Karpas-422 (cell line): Measurements from ENCODE around the gene AGAP1. TPM values are rescaled to one million over a fixed set of nuclear protein-coding genes. Genes with fewer than 3 reads are reported as not detected.

Experiments used
- DNase-seq: peaks from one replicate; pipeline ENCODE4 v3.0.0-alpha.2; 2015
- H2AFZ ChIP-seq: fragments of 200-600 bp; sonication (generic); 2 replicates; pipeline ENCODE4 v1.6.1; 2014; ENCODE audit warnings: antibody characterized with exemption, low read length, mixed read lengths
- H3K27ac ChIP-seq: fragments of 200-600 bp; sonication (generic); 2 replicates; pipeline ENCODE4 v1.5.1; 2014; ENCODE audit warnings: mild to moderate bottlenecking, low read length, moderate library complexity
- H3K27me3 ChIP-seq: fragments of 200-600 bp; sonication (generic); 2 replicates; pipeline ENCODE4 v1.6.1; 2014; ENCODE audit warnings: low read length, mixed read lengths
- H3K36me3 ChIP-seq: fragments of 200-600 bp; sonication (generic); 2 replicates; pipeline ENCODE4 v1.6.1; 2014; ENCODE audit warnings: low read length, mixed read lengths; ENCODE audit not compliant: insufficient read depth
- H3K4me1 ChIP-seq: fragments of 200-600 bp; sonication (generic); 2 replicates; pipeline ENCODE4 v1.6.1; 2014; ENCODE audit warnings: mild to moderate bottlenecking, low read length, mixed read lengths
- H3K4me2 ChIP-seq: fragments of 200-600 bp; sonication (generic); 2 replicates; pipeline ENCODE4 v1.6.1; 2014; ENCODE audit warnings: low read length, low read depth, mild to moderate bottlenecking; ENCODE audit not compliant: poor library complexity, severe bottlenecking
- H3K4me3 ChIP-seq: fragments of 200-600 bp; sonication (generic); 2 replicates; pipeline ENCODE4 v1.5.1; 2014; ENCODE audit warnings: mild to moderate bottlenecking, antibody characterized with exemption, low read length, mixed read lengths
- H3K79me2 ChIP-seq: fragments of 200-600 bp; sonication (generic); 2 replicates; pipeline ENCODE4 v1.6.1; 2014; ENCODE audit warnings: mild to moderate bottlenecking, low read length, mixed read lengths
- H3K9ac ChIP-seq: fragments of 200-600 bp; sonication (generic); 2 replicates; pipeline ENCODE4 v1.6.0; 2014; ENCODE audit warnings: low read length
- H3K9me2 ChIP-seq: fragments of 200-600 bp; sonication (generic), shearing (Covaris generic); replicated peaks from 2 replicates; pipeline ENCODE4 v1.6.0; 2014; ENCODE audit warnings: mild to moderate bottlenecking, low read length, moderate library complexity; ENCODE audit not compliant: insufficient read depth
- H3K9me3 ChIP-seq: fragments of 300-700, 200-600 bp; sonication (generic); 2 replicates; pipeline ENCODE4 v1.6.1; 2014; ENCODE audit warnings: low read length, mixed read lengths
- H4K20me1 ChIP-seq: fragments of 200-600 bp; sonication (generic); 2 replicates; pipeline ENCODE4 v1.6.1; 2014; ENCODE audit warnings: mild to moderate bottlenecking, antibody characterized with exemption, low read length, low read depth; ENCODE audit not compliant: insufficient read depth
- total RNA-seq: library from RNA; depleted of rRNA; stranded (reverse); fragments of >200 nt; shearing (Covaris generic); gene quantifications from 2 replicates; pipeline ENCODE4 v1.2.3, GENCODE V29; 2014; ENCODE audit warnings: low replicate concordance

Gene AGAP1
- total RNA-seq, 1 experiment from 2014 or later = not detected

DNA sequence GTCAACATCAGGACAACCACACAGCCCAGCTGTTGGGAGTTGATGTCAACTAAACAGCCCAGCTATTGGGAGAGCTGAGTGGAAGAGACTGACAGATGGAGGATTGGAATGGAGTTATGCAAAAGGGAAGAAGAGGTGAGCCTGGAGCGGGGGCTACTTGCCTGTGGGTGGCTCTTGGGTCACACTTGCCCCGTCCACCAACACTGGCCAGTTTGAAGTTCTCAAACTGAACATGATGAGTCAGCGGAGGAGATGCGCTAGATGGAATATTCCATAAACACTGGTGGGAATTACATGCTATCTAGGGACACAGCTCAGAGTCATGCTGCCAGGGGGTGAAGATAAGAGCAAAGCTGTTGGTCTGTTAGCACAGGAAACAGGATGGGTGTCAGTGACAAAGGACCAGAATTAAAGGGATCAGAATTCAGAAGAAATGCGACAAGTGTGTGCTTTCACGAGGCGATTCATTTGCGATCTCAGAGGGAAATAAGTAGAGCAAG lies 33.2 kb upstream of the AGAP1 start:
- H3K27me3 ChIP-seq = no peaks in the 10 kb centered on the region
- no peaks in the 10 kb centered on the region for H3K36me3 ChIP-seq
- H4K20me1 ChIP-seq = no peaks in the 10 kb centered on the region
- H2AFZ ChIP-seq = no peak overlapping the region
- no peaks in the 10 kb centered on the region for H3K9me3 ChIP-seq
- H3K9me2 ChIP-seq = no peaks in the 10 kb centered on the region
- no peak overlapping the region for H3K4me3 ChIP-seq
- H3K27ac ChIP-seq = no peak overlapping the region
- H3K4me2 ChIP-seq = no peak overlapping the region
- H3K79me2 ChIP-seq = no peaks in the 10 kb centered on the region
- no peak overlapping the region for H3K9ac ChIP-seq
- DNase-seq = no peak
- no peaks in the 10 kb centered on the region for H3K4me1 ChIP-seq

DNA sequence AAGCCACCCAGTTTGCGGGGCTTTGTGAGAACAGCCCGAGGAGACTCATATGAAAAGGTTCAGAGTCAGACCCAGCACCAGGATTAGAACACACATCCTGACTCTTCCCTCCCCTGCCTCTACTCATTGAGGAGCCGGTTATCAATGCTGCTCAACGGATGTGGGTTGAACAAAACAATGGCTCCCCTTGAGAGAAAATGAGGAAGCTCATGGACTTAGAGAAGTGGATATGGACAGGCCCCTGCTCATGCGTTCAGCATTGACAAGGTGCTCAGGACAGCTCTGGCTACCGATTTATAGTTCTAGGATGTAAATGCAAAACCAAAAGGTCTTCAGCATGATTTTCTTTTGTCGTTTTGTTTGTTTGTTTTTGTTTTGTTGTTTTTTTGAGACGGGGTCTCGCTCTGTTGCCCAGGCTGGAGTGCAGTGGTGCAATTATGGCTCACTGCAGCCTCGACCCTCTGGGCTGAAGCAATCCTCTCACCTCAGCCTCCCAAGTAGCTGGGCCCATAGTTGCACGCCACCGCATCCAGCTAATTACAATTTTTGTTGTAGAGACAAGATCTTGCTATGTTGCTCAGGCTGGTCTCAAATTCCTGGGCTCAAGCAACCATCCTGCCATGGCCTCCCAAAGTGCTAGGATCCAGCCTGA lies 32.0 kb upstream of the AGAP1 start:
- H3K27me3 ChIP-seq = no peaks in the 10 kb centered on the region
- H3K27ac ChIP-seq = no peak overlapping the region
- no peak overlapping the region for H3K4me3 ChIP-seq
- no peak overlapping the region for H3K9ac ChIP-seq
- H3K79me2 ChIP-seq = no peaks in the 10 kb centered on the region
- H3K4me2 ChIP-seq = no peak overlapping the region
- DNase-seq = no peak
- H3K36me3 ChIP-seq = no peaks in the 10 kb centered on the region
- no peak overlapping the region for H2AFZ ChIP-seq
- no peaks in the 10 kb centered on the region for H4K20me1 ChIP-seq
- no peaks in the 10 kb centered on the region for H3K9me2 ChIP-seq
- H3K4me1 ChIP-seq = no peaks in the 10 kb centered on the region
- H3K9me3 ChIP-seq = no peaks in the 10 kb centered on the region

DNA sequence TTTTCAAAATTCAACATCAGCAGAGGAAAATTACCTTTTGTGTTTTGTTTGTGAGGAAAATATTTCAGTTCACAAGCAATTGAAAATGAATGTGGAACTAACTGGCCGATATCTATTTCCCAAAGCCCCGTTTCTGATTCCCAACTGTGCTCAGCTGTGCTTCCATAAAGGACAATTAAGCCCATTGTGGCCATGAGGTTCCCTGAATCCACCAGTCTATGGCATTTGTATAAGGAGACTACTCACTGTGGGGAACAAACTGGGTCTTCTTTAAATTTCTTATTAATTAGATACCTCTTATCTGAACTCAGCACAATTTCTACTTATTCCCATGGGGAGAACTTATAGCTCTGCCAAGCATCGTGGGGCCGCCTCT lies 31.4 kb upstream of the AGAP1 start:
- Histone ChIP-seq H3K4me3 (no peak overlapping the region), H4K20me1 (no peaks in the 10 kb centered on the region), H3K9me2 (no peaks in the 10 kb centered on the region), H3K36me3 (no peaks in the 10 kb centered on the region), H3K79me2 (no peaks in the 10 kb centered on the region), H2AFZ (no peak overlapping the region), H3K4me1 (no peaks in the 10 kb centered on the region), H3K4me2 (no peak overlapping the region), H3K9ac (no peak overlapping the region), H3K27ac (no peak overlapping the region), H3K27me3 (no peaks in the 10 kb centered on the region), H3K9me3 (no peaks in the 10 kb centered on the region)
- no peak for DNase-seq

DNA sequence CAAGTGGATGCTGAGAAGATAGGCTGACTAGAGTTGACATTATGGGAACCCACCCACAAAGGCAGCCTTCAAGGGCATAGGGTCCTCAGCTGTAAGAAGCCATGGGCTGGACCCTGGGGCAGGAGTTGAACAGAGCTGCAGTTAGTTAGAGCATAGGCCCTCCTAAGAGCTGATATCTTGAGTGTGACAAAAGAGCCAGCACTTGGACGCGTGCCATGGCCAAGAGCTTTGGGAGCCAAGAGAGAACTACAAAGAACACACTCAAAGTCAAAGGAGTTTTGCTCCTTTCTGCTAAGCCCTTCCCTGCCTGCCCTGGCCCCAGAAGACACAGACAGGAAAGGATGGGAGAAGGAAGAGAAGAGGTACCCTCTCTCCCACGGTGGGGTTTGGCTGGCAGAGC lies 29.9 kb upstream of the AGAP1 start:
- Histone ChIP-seq H4K20me1 (no peaks in the 10 kb centered on the region), H3K27ac (no peak overlapping the region), H3K4me3 (no peak overlapping the region), H3K4me1 (no peaks in the 10 kb centered on the region), H3K9ac (no peak overlapping the region), H2AFZ (no peak overlapping the region), H3K9me3 (no peaks in the 10 kb centered on the region), H3K79me2 (no peaks in the 10 kb centered on the region), H3K27me3 (no peaks in the 10 kb centered on the region), H3K36me3 (no peaks in the 10 kb centered on the region), H3K9me2 (no peaks in the 10 kb centered on the region), H3K4me2 (no peak overlapping the region)
- DNase-seq = no peak

DNA sequence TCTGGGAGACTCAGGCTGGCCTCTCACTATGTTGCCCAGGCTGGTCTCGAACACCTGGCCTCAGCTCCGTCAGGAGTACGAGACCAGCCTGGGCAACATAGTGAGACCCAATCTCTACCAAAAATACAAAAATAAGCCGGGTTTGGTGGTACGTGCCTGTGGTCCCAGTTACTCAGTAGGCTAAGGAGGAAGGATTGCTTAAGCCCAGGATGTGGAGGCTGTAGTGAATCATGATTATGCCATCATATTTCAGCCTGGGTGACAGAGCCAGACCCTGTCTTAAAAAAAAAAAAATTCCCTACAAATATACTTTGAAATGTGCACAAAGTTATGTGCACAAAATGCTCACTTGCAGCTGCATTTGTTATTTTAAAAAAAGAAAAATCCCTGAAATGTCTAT lies 26.3 kb upstream of the AGAP1 start:
- Histone ChIP-seq H4K20me1 (no peaks in the 10 kb centered on the region), H3K36me3 (no peaks in the 10 kb centered on the region), H3K9me2 (no peaks in the 10 kb centered on the region), H3K4me3 (no peak overlapping the region), H3K27ac (no peak overlapping the region), H3K4me2 (no peak overlapping the region), H3K4me1 (no peaks in the 10 kb centered on the region), H3K9ac (no peak overlapping the region), H3K79me2 (no peaks in the 10 kb centered on the region), H3K9me3 (no peaks in the 10 kb centered on the region), H3K27me3 (no peaks in the 10 kb centered on the region), H2AFZ (no peak overlapping the region)
- no peak for DNase-seq

DNA sequence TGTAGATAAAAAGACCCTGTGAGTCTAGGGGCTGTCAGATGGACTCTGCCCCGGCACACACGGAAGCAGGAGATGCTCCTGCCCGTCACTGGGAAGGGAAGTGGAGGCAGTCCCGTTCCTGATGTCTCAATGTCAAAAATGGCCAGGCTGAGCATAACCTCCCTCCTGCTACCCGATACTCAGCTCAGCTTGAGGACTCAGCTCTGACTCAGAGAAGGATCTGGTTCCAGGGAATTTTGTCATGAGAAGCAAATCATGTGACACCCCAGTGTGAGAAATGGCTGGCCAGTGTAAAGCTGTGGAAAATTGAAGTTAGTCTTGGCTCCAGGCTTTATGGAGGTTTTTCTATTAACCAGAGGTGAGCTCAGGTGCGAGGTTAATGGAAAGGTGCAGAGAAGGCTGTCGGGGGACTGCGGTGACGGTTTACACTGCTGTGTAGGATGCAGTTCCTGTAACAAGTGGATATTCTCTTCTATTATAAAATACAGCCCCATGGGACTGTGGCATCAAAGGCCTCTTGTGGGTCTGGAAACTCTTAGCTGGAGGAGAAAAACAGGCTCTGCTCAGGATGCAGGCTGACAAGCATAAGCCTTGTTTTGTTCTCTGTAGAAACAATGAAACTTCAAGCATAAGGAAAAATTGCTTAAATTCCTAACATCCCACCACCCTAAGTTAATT lies 24.7 kb upstream of the AGAP1 start:
- Histone ChIP-seq H3K4me1 (no peaks in the 10 kb centered on the region), H4K20me1 (no peaks in the 10 kb centered on the region), H3K9me2 (no peaks in the 10 kb centered on the region), H3K4me2 (no peak overlapping the region), H3K4me3 (no peak overlapping the region), H3K79me2 (no peaks in the 10 kb centered on the region), H3K9me3 (no peaks in the 10 kb centered on the region), H3K27ac (no peak overlapping the region), H2AFZ (no peak overlapping the region), H3K9ac (no peak overlapping the region), H3K36me3 (no peaks in the 10 kb centered on the region), H3K27me3 (no peaks in the 10 kb centered on the region)
- DNase-seq = no peak

DNA sequence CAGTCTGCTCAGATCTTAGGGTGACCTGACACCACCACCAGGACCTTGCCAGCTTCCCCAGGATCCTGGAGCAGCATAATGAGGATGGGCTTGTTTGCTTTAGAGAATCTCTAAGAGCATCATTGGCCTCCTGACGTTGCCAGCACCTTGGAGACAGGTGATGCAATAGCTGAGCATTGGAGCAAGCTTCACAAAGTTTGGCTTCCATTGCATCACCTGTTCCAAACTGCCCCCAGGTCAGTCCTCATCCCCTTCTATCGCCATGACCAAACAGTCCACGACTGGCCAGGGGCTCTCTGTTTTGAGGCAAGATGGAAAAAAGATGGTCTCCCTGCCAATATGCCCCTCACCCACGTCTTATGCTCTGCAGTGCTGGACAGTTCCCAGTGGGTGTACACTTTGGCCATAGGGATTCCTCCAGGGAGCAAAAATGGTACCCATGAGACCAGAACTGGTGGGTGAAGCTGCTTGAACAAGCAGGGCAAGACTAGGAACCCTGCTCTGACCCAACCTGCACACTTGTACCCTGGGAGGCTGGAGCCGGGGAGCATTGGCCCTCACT lies 22.6 kb upstream of the AGAP1 start:
- no peaks in the 10 kb centered on the region for H3K4me1 ChIP-seq
- H3K9ac ChIP-seq = no peak overlapping the region
- H3K4me2 ChIP-seq = no peak overlapping the region
- no peak overlapping the region for H3K4me3 ChIP-seq
- no peaks in the 10 kb centered on the region for H3K9me2 ChIP-seq
- no peak overlapping the region for H3K27ac ChIP-seq
- no peaks in the 10 kb centered on the region for H3K9me3 ChIP-seq
- no peak overlapping the region for H2AFZ ChIP-seq
- H3K36me3 ChIP-seq = no peaks in the 10 kb centered on the region
- no peaks in the 10 kb centered on the region for H3K79me2 ChIP-seq
- H3K27me3 ChIP-seq = no peaks in the 10 kb centered on the region
- H4K20me1 ChIP-seq = no peaks in the 10 kb centered on the region
- no peak for DNase-seq

DNA sequence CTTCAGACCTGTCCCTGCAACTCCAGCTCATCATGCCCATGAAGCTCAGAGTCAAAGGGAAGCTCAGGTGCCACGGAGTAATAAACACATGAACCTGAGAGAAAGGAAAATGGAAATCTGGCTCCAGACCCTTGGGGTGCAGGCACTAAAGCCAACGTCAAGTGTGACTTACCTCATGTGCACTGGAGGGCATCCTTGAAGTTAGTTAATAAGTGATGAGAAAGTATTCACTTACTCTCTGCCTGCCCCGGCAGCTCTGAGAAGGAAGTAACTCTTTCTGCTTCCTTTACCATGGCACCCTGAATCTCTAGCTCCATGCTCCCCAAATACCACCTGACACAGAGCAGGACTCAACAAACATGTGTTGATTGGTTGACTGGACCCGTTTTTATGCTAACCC lies 21.4 kb upstream of the AGAP1 start:
- no peak overlapping the region for H3K27ac ChIP-seq
- no peak for DNase-seq
- H3K9me2 ChIP-seq = no peaks in the 10 kb centered on the region
- H3K9me3 ChIP-seq = no peaks in the 10 kb centered on the region
- no peak overlapping the region for H3K9ac ChIP-seq
- H3K4me1 ChIP-seq = no peaks in the 10 kb centered on the region
- H3K4me2 ChIP-seq = no peak overlapping the region
- H4K20me1 ChIP-seq = no peaks in the 10 kb centered on the region
- no peak overlapping the region for H2AFZ ChIP-seq
- H3K4me3 ChIP-seq = no peak overlapping the region
- no peaks in the 10 kb centered on the region for H3K27me3 ChIP-seq
- no peaks in the 10 kb centered on the region for H3K79me2 ChIP-seq
- no peaks in the 10 kb centered on the region for H3K36me3 ChIP-seq
